Spleen (tissue), 7 donors: Measurements from ENCODE around the gene SLC38A6.

ENCODE experiments used
- CTCF ChIP-seq, 11 experiments: fragments of 200-600 bp in 7 of 11; fragments of 450-650 bp in 4 of 11; sonication (generic) in 4 of 11; IDR thresholded peaks in 8 of 11; conservative IDR thresholded peaks in 3 of 11; 1 replicate in 7 of 11; 2 replicates in 4 of 11; pipeline versions ENCODE4 v1.4.0 to v1.8.0; 2016 to 2021; ENCODE audit warnings: antibody characterized with exemption in 11 of 11, inconsistent platforms in 4 of 11, mild to moderate bottlenecking in 1 of 11
- POLR2A ChIP-seq, 3 donors: fragments of 450-650 bp; IDR thresholded peaks; one replicate each; pipeline ENCODE4 v1.5.1; 2017; ENCODE audit warnings: antibody characterized with exemption in 3 of 3, mild to moderate bottlenecking in 1 of 3
- donor health status: DM: no; HTN: no; CAD: no; lungs with moderate emphysema.
- donor health status: DM: no; HTN: no; CAD: no.
- donor health status: DM: no; HTN: no; CAD: no.

- TF ChIP-seq CTCF (IDR thresholded peaks at IDR 0.05 in 8 of 11, conservative IDR thresholded peaks at IDR 0.05 in 3 of 11): no peak
- no peak for TF ChIP-seq POLR2A (IDR thresholded peaks at IDR 0.05)
These were observed 10.9 kb upstream of the SLC38A6 start for GRCh38 chr14:60970146-60970545.
